Chondrocyte (in vitro differentiated cells): ENCODE results near the gene NAA10. TPM values are rescaled to one million over a fixed set of nuclear protein-coding genes. Genes with fewer than 3 reads are reported as not detected.

Experiments used
- DNase-seq: peaks from one replicate; pipeline ENCODE4 v3.0.0; 2021; ENCODE audit warnings: mixed read lengths, low spot score
- H3K27ac Mint-ChIP-seq: one replicate; pipeline ENCODE4 v1.8.0; 2021; ENCODE audit warnings: mild to moderate bottlenecking, moderate library complexity, mixed read lengths; ENCODE audit not compliant: unreplicated experiment
- H3K27me3 Mint-ChIP-seq: 2 replicates; pipeline ENCODE4 v1.8.0; 2021; ENCODE audit warnings: low read depth, mixed read lengths
- H3K36me3 Mint-ChIP-seq: 2 replicates; pipeline ENCODE4 v1.8.0; 2021; ENCODE audit warnings: low read depth, mixed read lengths
- H3K4me1 Mint-ChIP-seq: 2 replicates; pipeline ENCODE4 v1.8.0; 2021; ENCODE audit warnings: low read depth, mild to moderate bottlenecking, mixed read lengths
- H3K4me3 Mint-ChIP-seq: one replicate; pipeline ENCODE4 v1.8.0; 2021; ENCODE audit warnings: mild to moderate bottlenecking, moderate library complexity, mixed read lengths; ENCODE audit not compliant: unreplicated experiment
- H3K9me3 Mint-ChIP-seq: 2 replicates; pipeline ENCODE4 v1.8.0; 2021; ENCODE audit warnings: low read depth, mixed read lengths
- CTCF ChIP-seq: fragments of 200-600 bp; sonication (generic); IDR thresholded peaks from 2 replicates; pipeline ENCODE4 v1.5.0; 2021; ENCODE audit warnings: antibody characterized with exemption, mild to moderate bottlenecking, moderate library complexity
- total RNA-seq: library from RNA; stranded (reverse); gene quantifications from 3 replicates; pipeline ENCODE4 v1.2.1, GENCODE V29; 2021

NAA10 gene
- total RNA-seq, 1 donor from 2014 or later = 89.5 TPM

DNA sequence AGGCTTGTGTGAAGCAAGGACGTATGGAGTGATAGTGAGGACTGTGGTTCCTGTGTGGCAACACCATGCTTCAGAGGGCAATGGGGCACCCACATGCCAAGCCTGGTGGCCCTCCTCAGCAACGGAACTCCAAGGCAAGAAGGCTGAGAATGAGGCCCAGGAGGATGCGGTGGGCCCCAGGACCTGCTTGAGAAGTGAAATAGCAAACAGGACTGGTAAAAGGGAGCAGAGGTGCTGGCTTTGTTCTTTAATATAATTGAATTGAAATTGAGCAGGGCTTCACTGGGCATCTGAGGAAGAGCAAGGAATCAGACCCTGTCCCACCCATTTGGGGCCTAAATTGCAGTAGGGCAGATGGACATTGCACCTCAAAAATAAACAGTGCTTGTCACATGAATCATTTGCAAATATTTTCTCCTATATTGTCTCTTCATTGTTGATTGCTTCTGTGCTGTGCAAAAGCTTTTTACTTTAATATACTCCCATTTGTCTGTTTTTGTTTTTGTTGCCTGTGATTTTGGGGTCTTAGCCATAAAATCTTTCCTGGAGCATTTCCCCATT, 40.0 kb upstream of the NAA10 start:
- no peak for DNase-seq
- peaks cover 22% of the 10 kb centered on the region for H3K4me1 Mint-ChIP-seq
- no peaks in the 10 kb centered on the region for H3K36me3 Mint-ChIP-seq
- no peaks in the 10 kb centered on the region for H3K27me3 Mint-ChIP-seq
- peak overlapping the region; percentile 74 for H3K27ac Mint-ChIP-seq
- no peaks in the 10 kb centered on the region for H3K9me3 Mint-ChIP-seq
- TF ChIP-seq CTCF = no peak
- no peak overlapping the region for H3K4me3 Mint-ChIP-seq

- Mint-ChIP-seq H3K4me3 (peak overlapping the region; percentile 77), H3K9me3 (no peaks in the 10 kb centered on the region), H3K27ac (peak overlapping the region; percentile 85), H3K4me1 (peaks cover 27% of the 10 kb centered on the region), H3K36me3 (no peaks in the 10 kb centered on the region), H3K27me3 (no peaks in the 10 kb centered on the region)
- TF ChIP-seq CTCF = no peak
- peak; percentile 89 for DNase-seq
These were observed 39.3 kb upstream of the NAA10 start for GRCh38 chrX:153974003-153974725.

GRCh38 chrX:153973127-153974002, 38.5 kb upstream of the NAA10 start:
- no peaks in the 10 kb centered on the region for H3K9me3 Mint-ChIP-seq
- TF ChIP-seq CTCF = no peak
- H3K4me3 Mint-ChIP-seq = peak overlapping the region; percentile 77
- no peaks in the 10 kb centered on the region for H3K36me3 Mint-ChIP-seq
- H3K27me3 Mint-ChIP-seq = no peaks in the 10 kb centered on the region
- peak overlapping the region; percentile 85 for H3K27ac Mint-ChIP-seq
- no peak for DNase-seq
- peaks cover 35% of the 10 kb centered on the region for H3K4me1 Mint-ChIP-seq

DNA sequence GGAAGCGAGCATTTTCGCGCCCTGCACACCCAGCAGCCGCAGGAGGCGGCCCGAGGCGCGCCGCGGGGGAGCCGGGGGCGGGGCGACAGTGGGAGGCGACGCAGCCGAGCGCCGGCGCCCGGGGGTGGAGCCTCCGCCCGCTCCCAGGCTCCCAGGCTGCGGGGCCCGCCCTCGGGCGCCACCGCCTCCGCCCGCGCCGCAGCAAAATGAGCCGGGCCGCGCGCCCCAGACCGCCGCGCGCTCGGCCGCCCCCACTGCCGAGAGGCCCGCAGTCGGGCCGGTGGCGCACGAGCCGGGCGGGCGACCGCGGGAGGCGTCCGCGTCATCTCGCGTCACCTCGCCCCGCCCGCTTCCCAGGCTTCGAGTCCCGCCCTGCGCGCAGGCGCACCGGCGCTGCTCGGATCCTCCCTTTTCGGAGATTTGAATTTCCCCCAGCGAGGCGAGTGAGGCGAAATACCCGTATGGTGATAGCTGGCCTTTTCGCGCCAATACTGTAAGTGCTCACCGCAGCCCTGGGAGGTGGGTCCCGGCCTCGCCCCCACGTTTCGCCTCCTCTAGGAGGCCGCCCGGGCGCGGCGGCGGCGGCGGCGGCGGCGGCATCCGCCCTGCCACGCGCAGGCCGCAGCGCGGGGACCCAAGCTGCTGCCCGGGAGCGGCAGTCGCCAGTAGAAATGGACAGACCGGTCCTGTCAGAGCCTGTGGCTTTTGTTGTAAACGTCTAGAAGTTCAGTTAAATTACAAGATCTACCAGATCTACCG, 37.7 kb upstream of the NAA10 start, which contains the start of gene TMEM187:
TMEM187 (plus strand) TSS at position 387 of the 759 bp plus-strand sequence. CDS start 9,309 bp downstream, outside the sequence.
- Mint-ChIP-seq H3K4me3 (peak within 1 kb of the TSS; percentile 100), H3K4me1 (peaks cover 44% of the 10 kb centered on the region), H3K27me3 (no peaks in the 10 kb centered on the region), H3K9me3 (no peaks in the 10 kb centered on the region), H3K27ac (peak within 1 kb of the TSS; percentile 100), H3K36me3 (no peaks in the 10 kb centered on the region)
- peak; percentile 97 for DNase-seq
- TF ChIP-seq CTCF = peak; percentile 21
